Stimulated activated CD4-positive, alpha-beta T cell treated with anti-CD3 and anti-CD28 coated beads, Interleukin-12 subunit alpha, Interleukin-12 subunit beta, amount 100 ng/mL, for 48 hours (primary cell): ENCODE measurements around the gene PLA2G2F.
A peak's percentile ranks its signal among the peaks of the same experiment; 100 is the strongest.

Experiments used
- DNase-seq, 3 donors: peaks; one replicate each; pipeline ENCODE4 v3.0.0-alpha.2; 2020; ENCODE audit warnings: low read depth in 2 of 3, low spot score in 1 of 3

Gene PLA2G2F

GRCh38 chr1:20168564-20169491 lies 29.7 kb downstream of the PLA2G2F start:
- DNase-seq: no peak

- DNase-seq: no peak
Observed at GRCh38 chr1:20169932-20170331, 30.8 kb downstream of the PLA2G2F start.

DNA sequence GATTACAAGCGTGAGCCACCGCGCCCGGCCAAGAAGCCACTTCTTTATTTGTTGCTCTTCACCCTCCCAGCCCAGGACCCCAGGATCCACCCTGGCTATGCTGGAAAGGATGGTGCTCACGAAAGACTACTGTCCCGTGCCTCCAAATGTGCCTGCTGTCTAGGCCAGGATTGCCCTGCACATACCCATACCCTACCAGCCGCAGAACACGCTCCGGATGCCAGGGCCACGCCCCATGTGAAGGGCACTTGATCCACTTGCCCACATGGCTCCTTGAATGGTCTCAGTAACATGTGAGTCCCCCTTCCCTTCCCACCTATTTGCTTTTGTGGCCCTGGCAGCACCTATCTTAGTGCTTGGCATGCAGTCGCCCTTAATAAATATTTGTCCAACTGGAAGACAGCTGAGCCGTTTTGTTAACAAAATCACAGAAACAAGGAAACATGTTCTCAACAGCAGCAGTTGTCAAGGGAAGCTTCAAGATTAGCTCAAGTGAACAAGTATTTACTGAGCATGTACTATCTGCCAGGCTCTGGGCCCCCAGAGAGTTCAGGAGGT lies 33.0 kb downstream of the PLA2G2F start:
- DNase-seq: no peak

- no peak for DNase-seq
Observed at GRCh38 chr1:20174937-20175666, 36.0 kb downstream of the PLA2G2F start.

- no peak for DNase-seq
Observed at GRCh38 chr1:20178634-20179370, 39.7 kb downstream of the PLA2G2F start.

- DNase-seq: no peak
Observed at GRCh38 chr1:20179371-20180128, 40.4 kb downstream of the PLA2G2F start.

- no peak for DNase-seq
Observed at GRCh38 chr1:20180129-20180843, 41.2 kb downstream of the PLA2G2F start.

DNA sequence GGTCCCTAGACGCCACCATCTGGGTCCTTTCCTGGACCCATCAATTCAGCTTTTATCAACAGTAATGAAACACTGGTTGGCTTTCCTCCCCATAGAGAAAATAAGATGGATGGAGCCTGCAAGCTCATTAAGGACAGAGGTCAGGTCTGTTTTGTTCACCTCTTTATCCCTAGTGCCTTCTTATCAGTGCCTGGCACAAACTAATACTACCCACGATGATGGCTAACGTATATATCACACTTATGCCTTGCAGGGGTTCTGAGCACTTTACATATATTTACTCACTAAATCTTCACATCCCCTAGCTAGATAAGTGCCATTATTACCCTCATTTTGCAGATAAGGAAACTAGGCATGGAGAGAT lies 41.7 kb downstream of the PLA2G2F start:
- no peak for DNase-seq

- DNase-seq: no peak
Observed at GRCh38 chr1:20182415-20182814, 43.3 kb downstream of the PLA2G2F start.

DNA sequence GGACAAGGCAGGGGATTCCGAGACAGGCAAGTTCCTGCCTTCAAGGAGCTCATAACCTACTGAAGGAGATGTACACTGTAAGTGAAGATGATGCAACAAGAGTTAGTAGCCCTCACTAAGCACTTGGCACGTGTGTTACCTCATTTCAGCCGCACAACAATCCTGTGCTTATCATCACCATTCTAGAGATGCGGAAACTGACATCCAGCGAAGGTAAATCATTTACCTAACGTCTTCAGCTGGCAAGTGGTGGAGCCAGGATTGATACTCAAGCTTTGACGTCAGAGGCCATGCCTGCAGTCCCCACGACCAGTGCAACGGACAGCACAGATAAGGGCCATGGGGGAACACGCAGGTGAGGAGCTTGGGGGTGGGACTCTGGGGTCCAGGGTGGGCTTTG lies 43.9 kb downstream of the PLA2G2F start:
- no peak for DNase-seq

- DNase-seq: no peak
Observed at GRCh38 chr1:20183616-20184271, 44.6 kb downstream of the PLA2G2F start.

DNA sequence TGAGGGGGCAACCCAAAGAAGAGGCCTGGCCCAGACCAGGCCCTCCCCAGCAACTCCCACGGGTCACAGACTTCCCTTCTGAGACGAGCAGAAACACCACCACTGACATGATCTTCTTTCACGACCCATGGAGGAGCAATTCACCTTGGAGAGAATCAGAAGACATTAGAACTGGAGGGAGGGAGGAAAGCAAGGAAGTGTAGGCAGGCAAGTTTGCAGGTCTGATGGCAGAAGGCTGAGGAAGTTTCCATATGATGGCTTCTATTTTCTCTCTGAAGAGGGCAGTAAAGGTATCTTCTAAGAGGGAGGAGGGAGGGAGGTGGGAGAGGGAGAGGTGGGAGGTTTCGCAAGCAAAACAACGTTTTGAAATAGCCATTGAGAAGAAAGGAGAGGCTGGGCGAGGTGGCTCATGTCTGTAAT lies 45.4 kb downstream of the PLA2G2F start:
- no peak for DNase-seq

GRCh38 chr1:20184997-20185833 lies 46.1 kb downstream of the PLA2G2F start:
- DNase-seq: peak; percentile 52 to 54 (median 54)

DNA sequence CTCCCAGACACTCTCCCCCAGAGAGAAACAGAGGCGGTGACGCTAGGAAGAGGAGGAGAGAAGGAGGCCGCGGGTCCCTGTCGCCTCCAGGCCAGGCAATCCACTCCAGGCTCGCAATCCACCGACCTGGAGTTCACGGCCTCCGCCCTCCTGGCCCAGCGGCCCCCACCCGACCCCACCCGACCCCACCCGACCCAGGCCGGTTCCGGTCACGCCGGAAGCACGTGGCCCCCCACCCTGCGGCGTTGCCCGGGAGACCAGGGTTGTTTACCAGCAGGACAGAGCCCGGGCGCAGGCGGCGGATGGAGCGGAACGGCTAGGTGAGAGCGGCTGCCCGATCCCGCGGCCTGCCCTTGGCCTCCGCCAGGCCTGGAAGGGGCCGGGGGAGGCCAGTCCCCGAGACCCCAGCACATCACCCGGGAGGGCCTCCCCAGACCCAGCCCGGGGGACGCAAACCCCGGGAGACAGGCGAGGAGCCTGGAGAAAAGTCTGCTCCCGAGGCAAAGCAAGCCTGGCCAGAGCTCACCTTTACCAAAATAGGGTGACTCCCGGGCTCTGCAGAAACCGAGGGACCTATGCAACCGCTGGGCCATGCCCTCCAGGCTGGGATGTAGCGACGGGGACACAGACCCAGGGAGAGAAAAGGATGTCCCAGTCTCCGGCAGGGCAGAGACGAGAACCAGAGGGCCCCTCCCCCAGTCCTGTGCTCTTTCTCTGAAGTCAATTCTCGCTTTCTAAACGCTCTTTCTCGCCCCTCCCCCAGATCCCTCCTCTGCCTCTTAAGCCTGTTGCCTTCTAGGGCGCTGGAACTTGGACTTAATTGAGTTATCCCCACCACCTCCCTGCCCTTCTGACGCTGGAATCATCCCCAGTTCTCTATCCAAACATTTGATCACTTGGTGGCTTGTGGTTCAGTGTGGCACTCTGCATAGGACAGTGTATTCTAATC lies 47.0 kb downstream of the PLA2G2F start, which contains the start of the genes PLA2G2C and UBXN10:
PLA2G2C (minus strand) TSS at position 685 of the 949 bp plus-strand sequence. CDS start 9,155 bp downstream, outside the sequence.
UBXN10 (plus strand) TSS at position 263 of the 949 bp plus-strand sequence. CDS start 4,466 bp downstream, outside the sequence.
- peak; percentile 57 to 77 (median 74) for DNase-seq

DNA sequence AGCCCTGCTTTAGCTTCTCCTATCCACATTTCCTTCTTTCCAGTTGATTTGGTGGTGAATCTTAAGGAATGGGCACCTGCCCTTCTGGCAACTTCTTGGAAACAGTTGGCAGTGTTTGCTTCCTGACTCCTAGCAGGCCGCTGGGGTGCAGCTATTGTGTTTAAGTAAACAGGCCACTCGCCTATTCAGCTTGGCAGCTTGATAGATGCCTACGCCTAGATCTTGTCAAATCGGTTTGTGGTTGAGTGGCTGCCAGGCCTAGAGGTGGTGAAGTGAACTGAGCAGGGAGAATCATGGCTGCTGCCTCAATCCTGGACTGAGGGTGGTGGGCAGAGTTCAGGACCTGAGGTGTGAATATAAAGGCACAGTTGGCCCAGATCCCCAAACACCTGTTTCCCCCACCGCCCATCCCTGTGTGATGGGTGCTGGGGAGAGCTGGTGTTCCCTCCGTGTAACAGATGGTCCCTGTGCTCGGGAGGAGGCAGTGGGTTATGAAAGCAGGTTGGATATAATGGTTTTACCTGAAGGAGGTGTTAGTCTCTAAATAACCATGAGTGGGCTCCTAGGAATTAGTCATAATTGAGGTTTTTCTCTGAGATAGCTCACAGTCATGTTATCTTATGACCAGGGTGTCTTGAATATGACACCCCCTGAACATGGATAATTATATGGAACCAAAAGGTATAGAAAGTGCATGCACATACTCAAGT lies 48.1 kb downstream of the PLA2G2F start:
- peak in 2 of 3 donors; percentile 17 to 46 for DNase-seq

DNA sequence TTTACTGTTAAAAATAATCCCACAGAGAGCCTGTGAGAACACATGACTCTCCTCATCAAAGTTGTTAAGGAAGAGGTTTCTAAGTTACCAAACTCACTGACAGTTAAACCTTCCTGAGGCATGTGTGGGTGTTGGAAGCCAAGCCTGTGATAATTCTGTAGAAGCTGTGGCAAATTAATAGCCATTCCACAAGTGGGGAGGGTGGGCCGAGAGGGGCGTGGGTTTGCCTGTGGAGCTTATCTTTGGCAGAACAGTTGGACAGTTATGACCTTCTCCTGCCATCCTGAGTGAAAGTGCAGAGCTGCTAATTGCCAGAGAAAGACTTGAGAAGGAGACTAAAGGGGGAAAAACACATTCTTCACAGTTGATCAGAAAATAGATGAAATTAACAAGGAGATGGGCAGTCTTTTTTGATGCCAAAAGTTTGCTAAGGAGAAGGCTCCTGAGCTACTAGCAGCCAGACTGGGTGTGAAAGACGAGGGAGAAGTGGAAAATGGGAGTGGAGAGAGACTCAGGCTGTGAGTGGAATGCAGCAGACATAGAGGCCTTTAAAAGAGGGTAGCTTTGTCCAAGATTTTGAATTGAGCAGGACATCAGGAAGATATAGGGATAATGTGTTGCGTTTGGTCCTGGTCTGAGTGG lies 48.8 kb downstream of the PLA2G2F start:
- DNase-seq: no peak
